Nucleus accumbens (tissue), 56 donors: ENCODE measurements around the gene CA9.
A peak's percentile ranks its signal among the peaks of the same experiment; 100 is the strongest.
"Not testable (repeated sequence)": the region's sequence is repeated elsewhere in the genome, so short reads cannot be mapped to it uniquely, and the experiment has no call there.

Experiments
- DNase-seq, 56 donors: peaks; one replicate each; lab custom pipeline; 2025; lab: John Stamatoyannopoulos, UW

Gene CA9

GRCh38 chr9:35673132-35674024, at the start of gene CA9:
TSS of gene CA9 (plus strand) at chr9:35673928. CDS start at chr9:35673960, 32 bp downstream.
- peak in 9 of 56 donors; percentile 10 to 38 (median 26) for DNase-seq

GRCh38 chr9:35627575-35627974, 46.2 kb upstream of the CA9 start:
- DNase-seq, result no peak

GRCh38 chr9:35628389-35628991, 45.2 kb upstream of the CA9 start:
- DNase-seq, result peak in 3 of 56 donors; percentile 5 to 29 (median 13)

GRCh38 chr9:35629597-35629996, 44.1 kb upstream of the CA9 start:
- no peak for DNase-seq

GRCh38 chr9:35635730-35636129, 38.0 kb upstream of the CA9 start:
- DNase-seq, result no peak

GRCh38 chr9:35636135-35636876, 37.4 kb upstream of the CA9 start:
- DNase-seq, result no peak

- DNase-seq, result not testable (repeated sequence)
Observed at GRCh38 chr9:35636877-35637246, 36.9 kb upstream of the CA9 start.

- DNase-seq, result not testable (repeated sequence)
Observed at GRCh38 chr9:35637427-35637955, 36.2 kb upstream of the CA9 start.

GRCh38 chr9:35638751-35639150, 35.0 kb upstream of the CA9 start:
- not testable (repeated sequence) for DNase-seq

- DNase-seq, result not testable (repeated sequence)
Observed at GRCh38 chr9:35639225-35639624, 34.5 kb upstream of the CA9 start.

GRCh38 chr9:35639631-35640030, 34.1 kb upstream of the CA9 start:
- no peak for DNase-seq

GRCh38 chr9:35640431-35640830, 33.3 kb upstream of the CA9 start:
- DNase-seq, result not testable (repeated sequence)

- DNase-seq, result not testable (repeated sequence)
Observed at GRCh38 chr9:35641478-35641877, 32.2 kb upstream of the CA9 start.

GRCh38 chr9:35643046-35643445, 30.7 kb upstream of the CA9 start:
- no peak for DNase-seq

GRCh38 chr9:35645736-35646135, 28.0 kb upstream of the CA9 start:
- DNase-seq, result not testable (repeated sequence)

GRCh38 chr9:35646153-35646532, 27.6 kb upstream of the CA9 start:
- DNase-seq, result peak in 6 of 56 donors; percentile 34 to 62 (median 38)

- DNase-seq, result peak in 55 of 56 donors; percentile 41 to 94 (median 82)
Observed at GRCh38 chr9:35646533-35647265, 27.0 kb upstream of the CA9 start.

- DNase-seq, result peak in 7 of 56 donors; percentile 12 to 39 (median 19)
Observed at GRCh38 chr9:35649431-35650340, 24.0 kb upstream of the CA9 start.
